ENCODE measurements around the gene DMXL2. TPM values are rescaled to one million over a fixed set of nuclear protein-coding genes. Genes with fewer than 3 reads are reported as not detected.
A peak's percentile ranks its signal among the peaks of the same experiment; 100 is the strongest.

DMXL2 gene
- total and polyA plus RNA-seq, 9 of the 15 experiments (the other 6 are each of a cell fraction or from before 2014, with no cell fraction given), result 9.3 to 57.7 (median 30.7) TPM

GRCh38 chr15:51672155-51672687 is 49.6 kb upstream of the DMXL2 start (continued):
- TF ChIP-seq ZNF740 (CRISPR knock-in tag; IDR thresholded peaks at IDR 0.05), result no peak
- TF ChIP-seq ZNF740 (tag; IDR thresholded peaks at IDR 0.05), result peak in 1 of 2 experiments; percentile 45; a peak in 1 of 4 replicates
- TF ChIP-seq ZNF398 (CRISPR knock-in tag; IDR thresholded peaks at IDR 0.05), result no peak
- TF ChIP-seq ZBTB43 (CRISPR knock-in tag; IDR thresholded peaks at IDR 0.05), result no peak
- TF ChIP-seq ZNF444 (CRISPR knock-in tag; IDR thresholded peaks at IDR 0.05), result no peak
- no peak for TF ChIP-seq HEY1 (CRISPR knock-in tag; IDR thresholded peaks at IDR 0.05; ENCODE audit: borderline replicate concordance)
- no peak for TF ChIP-seq ZNF79 (CRISPR knock-in tag; IDR thresholded peaks at IDR 0.05; ENCODE audit: low read depth)
- TF ChIP-seq NKRF (IDR thresholded peaks at IDR 0.05; ENCODE audit: borderline replicate concordance), result no peak
- no peak for TF ChIP-seq CTCFL (IDR thresholded peaks at IDR 0.05; ENCODE audit: borderline replicate concordance, insufficient read depth, low read depth, low read length, poor library complexity, severe bottlenecking)
- TF ChIP-seq FOS (IDR thresholded peaks at IDR 0.05; ENCODE audit: extremely low read depth, insufficient read length), result no peak
- TF ChIP-seq AFF1 (IDR thresholded peaks at IDR 0.05; ENCODE audit: low read depth in 1 of 2, partially characterized antibody in 2 of 2), result peak in 1 of 2 experiments; percentile 49
- no peak for TF ChIP-seq MYNN (IDR thresholded peaks at IDR 0.05)
- TF ChIP-seq MYNN (CRISPR knock-in tag; IDR thresholded peaks at IDR 0.05), result no peak
- TF ChIP-seq PTTG1 (tag; IDR thresholded peaks at IDR 0.05; ENCODE audit: low read depth), result no peak
- no peak for TF ChIP-seq MIER1 (IDR thresholded peaks at IDR 0.05; ENCODE audit: low read depth)
